K562 (cell line): ENCODE measurements around the gene CCM2. TPM values are rescaled to one million over a fixed set of nuclear protein-coding genes. Genes with fewer than 3 reads are reported as not detected.

Experiments used
- ATAC-seq: fragments of 200-7000 bp; cut with Tn5 transposase; 3 replicates; pipeline ENCODE4 v1.9.1; 2020; ENCODE audit warnings: moderate library complexity
- BruUV-seq: library from RNA; stranded (reverse); fragments of 400-500 nt; replicated peaks from 2 replicates; lab custom pipeline; 2021; lab: Mats Ljungman, UMichigan
- CTCF ChIA-PET: fragments of 300-600 bp; formaldehyde crosslinking; extraction: SDS; loops from one replicate; lab custom pipeline; 2021; ENCODE audit warnings: low intra/inter-chr PET ratio; lab: Yijun Ruan, JAX
- POLR2A ChIA-PET: fragments of 300-600, 350-650 bp; sonication (Branson Sonifier 250); formaldehyde crosslinking; extraction: SDS; loops from one replicate; lab custom pipeline; 2021; ENCODE audit warnings: antibody characterized with exemption, inconsistent platforms; lab: Yijun Ruan, JAX
- DNase-seq, 4 experiments: peaks; one replicate each; pipeline versions ENCODE4 v3.0.0 to v3.0.0-alpha.2; 2011 to 2018; ENCODE audit warnings: low spot score in 3 of 4, mixed read lengths in 3 of 4; ENCODE audit errors: extremely low read depth in 1 of 4
- FAIRE-seq: peaks from 2 replicates; lab custom pipeline; 2011; peaks lifted over from hg19 to GRCh38; lab: Jason Lieb, UNC
- H2AFZ ChIP-seq: 2 replicates; pipeline ENCODE4 v1.6.0; 2011; ENCODE audit warnings: low read depth, low read length, control low read depth, inconsistent platforms
- H3K27ac ChIP-seq: fragments of 200-600 bp; 3 replicates; pipeline ENCODE4 v1.8.0; 2011; ENCODE audit warnings: low read depth, mild to moderate bottlenecking, control low read depth, inconsistent platforms, low read length, moderate library complexity, mixed read lengths; ENCODE audit errors: extremely low read depth
- H3K27me3 ChIP-seq, 2 experiments: fragments of 300-600 bp in 1 of 2; 2 replicates in 1 of 2; 3 replicates in 1 of 2; pipeline versions ENCODE4 v1.6.0 to v1.8.0; 2011; ENCODE audit warnings: inconsistent platforms in 2 of 2, low read length in 2 of 2, mild to moderate bottlenecking in 1 of 2, mixed read lengths in 1 of 2, moderate library complexity in 1 of 2; ENCODE audit not compliant: control insufficient read depth in 2 of 2, insufficient read depth in 2 of 2
- H3K36me3 ChIP-seq: fragments of 300-600 bp; 3 replicates; pipeline ENCODE4 v1.8.0; 2011; ENCODE audit warnings: mild to moderate bottlenecking, low read length, inconsistent platforms; ENCODE audit not compliant: control insufficient read depth, insufficient read depth
- H3K4me1 ChIP-seq, 2 experiments: fragments of 200-600 bp in 1 of 2; replicated peaks in 1 of 2; 2 replicates in 1 of 2; 3 replicates in 1 of 2; pipeline versions ENCODE4 v1.5.1 to v1.8.0; 2011; ENCODE audit warnings: inconsistent platforms in 2 of 2, low read length in 2 of 2, mild to moderate bottlenecking in 1 of 2, mixed read lengths in 1 of 2, moderate library complexity in 1 of 2; ENCODE audit not compliant: control insufficient read depth in 2 of 2, insufficient read depth in 2 of 2
- H3K4me2 ChIP-seq: 2 replicates; pipeline ENCODE4 v1.6.1; 2011; ENCODE audit warnings: low read length, control low read depth, inconsistent platforms, mixed read lengths; ENCODE audit not compliant: insufficient read depth
- H3K4me3 ChIP-seq: fragments of 200-600 bp; sonication (generic), shearing (Covaris generic); 2 replicates; pipeline ENCODE4 v1.5.1; 2016; ENCODE audit warnings: control low read depth, inconsistent platforms
- H3K79me2 ChIP-seq: fragments of 200-600 bp; 3 replicates; pipeline ENCODE4 v1.8.0; 2011; ENCODE audit warnings: low read length, inconsistent platforms; ENCODE audit not compliant: control insufficient read depth, insufficient read depth
- H3K9ac ChIP-seq, 2 experiments: 2 replicates each; pipeline versions ENCODE4 v1.6.0 to v1.6.1; 2011; ENCODE audit warnings: low read depth in 2 of 2, low read length in 2 of 2, control low read depth in 1 of 2, inconsistent platforms in 1 of 2, mild to moderate bottlenecking in 1 of 2, mixed read lengths in 1 of 2; ENCODE audit not compliant: insufficient read depth in 1 of 2
- H3K9me1 ChIP-seq: one replicate; pipeline ENCODE4 v1.6.0; 2011; ENCODE audit warnings: inconsistent platforms, mild to moderate bottlenecking, low read length, moderate library complexity; ENCODE audit not compliant: control insufficient read depth, insufficient read depth
- H3K9me3 ChIP-seq: replicated peaks from 2 replicates; pipeline ENCODE4 v1.5.1; 2011; ENCODE audit warnings: low read depth, low read length, inconsistent platforms; ENCODE audit not compliant: control insufficient read depth, insufficient read depth
- H4K20me1 ChIP-seq: replicated peaks from 2 replicates; pipeline ENCODE4 v1.6.1; 2011; ENCODE audit warnings: low read length, inconsistent platforms, mixed read lengths; ENCODE audit not compliant: control insufficient read depth, insufficient read depth
- ATF4 ChIP-seq: fragments of 450-650 bp; formaldehyde crosslinking; IDR thresholded peaks from 2 replicates; pipeline ENCODE4 v1.4.0; 2022; ENCODE audit warnings: mild to moderate bottlenecking, moderate library complexity
- CXXC5 ChIP-seq: fragments of 250-450 bp; sonication (Bioruptor Pico); IDR thresholded peaks from 2 replicates; pipeline ENCODE4 v1.8.0; 2022; ENCODE audit warnings: inconsistent platforms, mild to moderate bottlenecking, moderate library complexity
- ETV5 ChIP-seq: sonication (generic); formaldehyde crosslinking; IDR thresholded peaks from 2 replicates; pipeline ENCODE4 v1.4.0; 2020; ENCODE audit warnings: low read depth, mild to moderate bottlenecking, missing genetic modification reagents
- IRF1 ChIP-seq: sonication (generic); formaldehyde crosslinking; IDR thresholded peaks from 2 replicates; pipeline ENCODE4 v1.8.0; 2022; ENCODE audit warnings: missing genetic modification reagents, mild to moderate bottlenecking, borderline replicate concordance
- MEF2D ChIP-seq: conservative IDR thresholded peaks from 2 replicates; pipeline ENCODE4 v1.6.1; 2016; ENCODE audit warnings: low read depth, missing genetic modification characterization, missing compliant biosample characterization
- MYBL2 ChIP-seq, 2 experiments: fragments of 450-650 bp in 1 of 2; sonication (generic) in 1 of 2; formaldehyde crosslinking in 1 of 2; IDR thresholded peaks; 2 replicates each; pipeline versions ENCODE4 v1.6.1 to v1.8.1; 2017 to 2022; ENCODE audit warnings: borderline replicate concordance in 1 of 2, inconsistent platforms in 1 of 2, low read depth in 1 of 2, mild to moderate bottlenecking in 1 of 2, missing genetic modification reagents in 1 of 2, moderate library complexity in 1 of 2
- ZNF586 ChIP-seq: fragments of 450-650 bp; formaldehyde crosslinking; conservative IDR thresholded peaks from 2 replicates; pipeline ENCODE4 v1.4.0; 2020; ENCODE audit warnings: mild to moderate bottlenecking, moderate library complexity
- WGBS: fragments of 100-300 bp; shearing (Covaris generic); methylation state at CpG from one replicate; pipeline ENCODE4 v1.1.6; 2016; ENCODE audit warnings: low coverage, mixed read lengths; ENCODE audit not compliant: insufficient coverage; ENCODE audit errors: missing lambda C conversion rate; 5-methylcytosine and 5-hydroxymethylcytosine counted together
- in situ Hi-C: fragments of 300-500 bp; cut with MboI; formaldehyde crosslinking; loops from 4 replicates; pipeline ENCODE4 v1.15.0; 2018; ENCODE audit warnings: inconsistent platforms, mixed read lengths
- intact Hi-C: fragments of 100-400 bp; cut with micrococcal nuclease; formaldehyde crosslinking; loops from 2 replicates; pipeline ENCODE4 v1.14.2; 2022
- polyA plus RNA-seq, 8 experiments: library from polyadenylated mRNA; depleted of rRNA in 4 of 8; stranded (reverse) in 5 of 8; unstranded in 3 of 8; fragments of >200 nt; fragmentation: Nextera tagmentation in 2 of 8; fragmentation: Illumina TruSeq in 1 of 8; extraction: Ambion mirVana in 2 of 8; extraction: Trizol in 1 of 8; gene quantifications; 2 replicates each; pipeline versions ENCODE4 v1.2.1 to v1.2.3, GENCODE V29; 2011 to 2014; ENCODE audit warnings: inconsistent platforms in 1 of 8, missing spikeins in 1 of 8
- total RNA-seq, 7 experiments: library from RNA; depleted of rRNA in 6 of 7; stranded (reverse); fragments of >200 nt in 6 of 7; fragmentation: Illumina TruSeq in 2 of 7; extraction: Trizol in 2 of 7; gene quantifications; 2 replicates each; pipeline versions ENCODE4 v1.2.1 to v1.2.3, GENCODE V29; 2011 to 2021; ENCODE audit warnings: low replicate concordance in 1 of 7

Gene CCM2
- total and polyA plus RNA-seq, 9 of the 15 experiments (the other 6 are each of a cell fraction or from before 2014, with no cell fraction given), result 0.41 to 38.6 (median 25.9) TPM

- 15% methylated on average over 15 of the region's 15 CpGs for WGBS
- H3K79me2 ChIP-seq, result no peaks in the 10 kb centered on the region
- BruUV-seq, result no TSS peak
- FAIRE-seq (no peak), DNase-seq (no peak), ATAC-seq (peak; percentile 3; the same call in 1 of the 3 replicates)
- H3K9ac ChIP-seq, result peak overlapping the region in 1 of 2 experiments; percentile 52; a peak in 2 of 4 replicates
- H3K36me3 ChIP-seq, result no peaks in the 10 kb centered on the region
- in situ Hi-C loops, result no loop called here
- no peak for TF ChIP-seq ATF4 (CRISPR knock-in tag)
- no peak for TF ChIP-seq ETV5 (CRISPR knock-in tag)
- TF ChIP-seq IRF1 (CRISPR knock-in tag), result no peak
- TF ChIP-seq CXXC5 (CRISPR knock-in tag), result no peak
- no peak for TF ChIP-seq MEF2D (tag)
- TF ChIP-seq ZNF586, result no peak
- TF ChIP-seq MYBL2 (IDR thresholded peaks at IDR 0.05; ENCODE audit: low read depth), result no peak
- no peak for TF ChIP-seq MYBL2 (CRISPR knock-in tag; IDR thresholded peaks at IDR 0.05; ENCODE audit: borderline replicate concordance)
- CTCF ChIA-PET, result no interaction called here
- peaks cover 4% of the 10 kb centered on the region; the same call in 1 of the 2 replicates for H4K20me1 ChIP-seq
- H3K4me2 ChIP-seq, result no peak overlapping the region
- intact Hi-C loops, result no loop called here
- H3K4me3 ChIP-seq, result no peak overlapping the region
- peaks cover 0 to 56% of the 10 kb centered on the region in 2 experiments; a peak in 2 of 5 replicates for H3K4me1 ChIP-seq
- H3K9me3 ChIP-seq, result no peaks in the 10 kb centered on the region
- no peaks in the 10 kb centered on the region for H3K9me1 ChIP-seq
- H2AFZ ChIP-seq, result no peak overlapping the region
- H3K27me3 ChIP-seq, result no peaks in the 10 kb centered on the region; a peak in 1 of 5 replicates
- H3K27ac ChIP-seq, result no peak overlapping the region
- POLR2A ChIA-PET, result interaction anchor here (0.5 to 2.3 kb wide), 8 partner anchors 9 to 512 kb away, joined by 3 to 6 read pairs (median 3); partner anchors contain the start of genes DDX56 and TBRG4
Observed at GRCh38 chr7:45086331-45087065, 86.5 kb downstream of the CCM2 start.
